Ovary (tissue), 9 donors: ENCODE measurements around the gene ADA. TPM values are rescaled to one million over a fixed set of nuclear protein-coding genes. Genes with fewer than 3 reads are reported as not detected.

Source experiments
- DNase-seq, 5 donors: peaks; one replicate each; pipeline ENCODE4 v3.0.0-alpha.2; 2019 to 2020
- H3K27ac ChIP-seq, 2 donors: fragments of 200-600 bp; one replicate each; pipeline versions ENCODE4 v1.5.1 to v1.8.0; 2019 to 2022
- H3K27me3 ChIP-seq: fragments of 200-600 bp; one replicate; pipeline ENCODE4 v1.8.0; 2022
- H3K36me3 ChIP-seq: fragments of 200-600 bp; sonication (generic); one replicate; pipeline ENCODE4 v1.5.1; 2019
- H3K4me1 ChIP-seq: one replicate; pipeline ENCODE4 v1.8.1; 2013; ENCODE audit warnings: mild to moderate bottlenecking, moderate library complexity; ENCODE audit not compliant: insufficient read depth
- H3K4me3 ChIP-seq: fragments of 200-600 bp; sonication (generic); one replicate; pipeline ENCODE4 v1.5.1; 2017
- H3K9me3 ChIP-seq, 2 donors: fragments of 200-600 bp in 1 of 2; sonication (generic) in 1 of 2; one replicate each; pipeline versions ENCODE4 v1.5.1 to v1.8.1; 2013 to 2019; ENCODE audit warnings: mild to moderate bottlenecking in 1 of 2, moderate library complexity in 1 of 2
- CTCF ChIP-seq, 3 donors: fragments of 450-650 bp in 2 of 3; fragments of 200-600 bp in 1 of 3; IDR thresholded peaks; one replicate each; pipeline versions ENCODE4 v1.5.1 to v1.8.0; 2016 to 2022; ENCODE audit warnings: antibody characterized with exemption in 3 of 3, mild to moderate bottlenecking in 1 of 3
- EP300 ChIP-seq: sonication (generic); formaldehyde crosslinking; IDR thresholded peaks from one replicate; pipeline ENCODE4 v1.6.1; 2017; ENCODE audit warnings: antibody characterized with exemption
- POLR2A ChIP-seq: fragments of 450-650 bp; IDR thresholded peaks from one replicate; pipeline ENCODE4 v1.6.1; 2017; ENCODE audit warnings: antibody characterized with exemption, mild to moderate bottlenecking, moderate library complexity
- WGBS, 3 donors: extraction: QIAGEN DNeasy Blood & Tissue Kit in 1 of 3; methylation state at CpG; one replicate each; pipeline versions ENCODE4 v1.1.5 to v1.1.7; 2013 to 2017; 5-methylcytosine and 5-hydroxymethylcytosine counted together
- intact Hi-C, 4 donors: fragments of 100-400 bp; cut with DNase I; formaldehyde crosslinking; loops; one replicate each; pipeline versions ENCODE4 v1.11.0 to v1.15.1; 2022 to 2023
- polyA plus RNA-seq, 2 donors: library from polyadenylated mRNA; stranded (reverse); fragments of 200-250 nt in 1 of 2; fragments of 350-450 nt in 1 of 2; fragmentation: Illumina TruSeq in 1 of 2; extraction: RNeasy Lipid Tissue Mini Kit (QIAGEN cat#74804) in 1 of 2; gene quantifications; one replicate each; pipeline ENCODE4 v1.2.3, GENCODE V29; 2013 to 2014
- total RNA-seq, 7 donors: library from RNA; depleted of rRNA in 2 of 7; stranded (reverse); fragments of >200 nt in 2 of 7; fragmentation: NEBNext Ultra II Directional in 3 of 7; extraction: Animal tissue kit (Norgen Biotek cat#: 25700) in 3 of 7; gene quantifications; one replicate each; pipeline versions ENCODE4 v1.1.0 to v1.2.4, GENCODE V29; 2016 to 2023
- donor health status: DM: no; HTN: no; CAD: no; lungs with moderate emphysema.
- donor health status: DM: no; HTN: no; CAD: no.
- donor health status: Bipolar disorder and iron deficiency.
- donor health status: DM: yes; HTN: yes; CAD: no.
- donor health status: DM: no; HTN: no; CAD: no.
- donor health status: DM: yes; HTN: yes; CAD: no.

The ADA gene
- total and polyA plus RNA-seq, 9 donors = 1.1 to 7.4 (median 3.2) TPM

- DNase-seq = peak in 1 of 5 donors; percentile 53
- 20 to 36% (median 26%) methylated on average over 6 of the region's 6 CpGs for WGBS, 3 donors
- Histone ChIP-seq H3K27me3 (no peaks in the 10 kb centered on the region), H3K4me1 (peaks cover 20% of the 10 kb centered on the region), H3K9me3 (no peaks in the 10 kb centered on the region), H3K27ac (peak within 1 kb of the TSS; percentile 55 to 65), H3K4me3 (peak within 1 kb of the TSS; percentile 39), H3K36me3 (no peaks in the 10 kb centered on the region)
- TF ChIP-seq POLR2A (peak; percentile 43), EP300 (no peak)
- intact Hi-C loops = no loop called here
Observed at GRCh38 chr20:44582311-44583025, 69.0 kb downstream of the ADA start, which contains the start of gene PKIG. Gene PKIG, plus strand, starts transcription at chr20:44582579. Its CDS starts 31,978 bp downstream, at chr20:44614557.

GRCh38 chr20:44581515-44581914, 70.0 kb downstream of the ADA start:
- 82 to 87% (median 85%) methylated on average over 1 of the region's 1 CpG for WGBS, 3 donors
- no peaks in the 10 kb centered on the region for H3K36me3 ChIP-seq
- TF ChIP-seq EP300 (no peak), POLR2A (no peak), CTCF (IDR thresholded peaks at IDR 0.05) (no peak)
- no peak for DNase-seq
- intact Hi-C loops = no loop called here
- H3K27ac ChIP-seq = peak overlapping the region in 1 of 2 donors; percentile 65
- no peaks in the 10 kb centered on the region for H3K27me3 ChIP-seq
- no peaks in the 10 kb centered on the region for H3K9me3 ChIP-seq
- H3K4me3 ChIP-seq = no peak overlapping the region
- peaks cover 17% of the 10 kb centered on the region for H3K4me1 ChIP-seq

DNA sequence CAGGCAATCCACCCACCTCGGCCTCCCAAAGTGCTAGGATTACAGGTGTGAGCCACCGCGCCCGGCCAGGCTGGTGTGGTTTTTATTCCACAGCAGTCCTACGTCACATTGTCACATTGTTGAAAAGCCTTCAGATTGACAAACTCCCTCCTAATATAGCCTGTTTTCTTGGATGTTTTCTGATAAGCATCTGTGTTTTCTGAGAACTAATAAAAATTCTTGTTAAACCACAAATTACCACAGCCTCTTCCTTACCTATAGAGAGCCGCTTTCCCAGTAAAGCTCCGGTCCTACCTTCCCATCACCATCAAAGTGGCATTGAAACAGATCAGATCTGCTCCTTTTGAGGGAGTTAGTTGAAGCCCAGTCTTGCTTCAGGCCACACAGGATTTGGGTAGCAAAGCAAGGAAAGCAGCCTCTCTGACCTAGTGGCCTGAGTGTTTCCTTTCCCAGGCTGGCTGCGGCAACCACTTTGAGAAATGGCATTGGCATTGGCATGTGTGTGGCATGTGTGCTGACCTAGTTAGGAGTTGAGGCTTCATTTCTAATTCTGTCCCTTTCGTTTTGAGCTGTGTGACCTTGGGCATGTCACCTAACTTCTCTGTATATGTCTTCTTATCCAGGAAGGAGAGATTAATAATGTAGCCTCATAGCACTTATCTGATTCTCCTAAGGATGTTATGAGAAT, 70.8 kb downstream of the ADA start:
- H3K27ac ChIP-seq = no peak overlapping the region
- intact Hi-C loops = no loop called here
- no peak for DNase-seq
- no peaks in the 10 kb centered on the region for H3K27me3 ChIP-seq
- peaks cover 13% of the 10 kb centered on the region for H3K4me1 ChIP-seq
- 84 to 87% (median 85%) methylated on average over 9 of the region's 9 CpGs for WGBS, 3 donors
- TF ChIP-seq EP300 (no peak), POLR2A (no peak), CTCF (IDR thresholded peaks at IDR 0.05) (no peak)
- no peak overlapping the region for H3K4me3 ChIP-seq
- no peaks in the 10 kb centered on the region for H3K36me3 ChIP-seq
- H3K9me3 ChIP-seq = no peaks in the 10 kb centered on the region

DNA sequence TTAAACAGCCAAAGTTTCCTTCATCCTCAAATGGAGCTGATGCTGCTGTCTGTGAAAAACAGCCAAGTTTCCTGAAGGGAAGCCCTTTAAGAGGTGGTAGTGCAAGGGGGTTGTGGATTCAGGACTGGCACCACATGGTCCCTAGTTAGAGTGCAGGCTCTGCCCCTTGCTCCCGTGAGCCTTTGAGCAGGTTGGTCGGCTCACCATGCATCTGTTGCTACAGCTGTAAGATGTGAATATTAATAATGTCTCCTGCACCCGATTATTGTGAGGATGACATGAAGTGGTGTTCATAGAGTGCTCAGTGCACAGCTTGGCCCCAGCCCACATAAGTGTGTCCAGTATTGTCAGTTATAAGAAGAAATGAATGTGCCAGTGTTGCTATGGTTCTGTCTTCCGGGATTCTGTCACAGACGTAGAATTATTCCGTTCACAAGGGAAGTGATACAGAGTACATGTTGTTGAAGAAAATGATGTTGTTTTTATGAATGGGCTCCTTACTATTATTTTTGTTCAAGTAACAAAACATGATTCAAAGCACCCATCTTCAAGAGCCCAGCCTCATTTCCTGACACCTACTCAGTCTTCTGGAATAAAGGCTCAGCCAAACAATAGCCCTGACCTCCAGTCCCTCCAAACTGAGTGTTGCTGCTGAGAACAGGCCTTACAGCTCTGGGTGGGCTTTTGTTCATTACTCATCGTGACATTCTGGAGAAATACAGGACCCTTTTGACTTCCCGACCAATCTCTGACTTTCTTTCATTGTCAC, 72.0 kb downstream of the ADA start:
- Histone ChIP-seq H3K9me3 (no peaks in the 10 kb centered on the region), H3K36me3 (no peaks in the 10 kb centered on the region), H3K27ac (no peak overlapping the region), H3K4me3 (no peak overlapping the region), H3K4me1 (peaks cover 9% of the 10 kb centered on the region), H3K27me3 (no peaks in the 10 kb centered on the region)
- 70 to 78% (median 72%) methylated on average over 8 of the region's 8 CpGs for WGBS, 3 donors
- intact Hi-C loops = no loop called here
- TF ChIP-seq POLR2A (no peak), CTCF (IDR thresholded peaks at IDR 0.05) (no peak), EP300 (no peak)
- DNase-seq = no peak
